GM12891 (cell line): Measurements from ENCODE around the gene SCARB2.

Source experiments
- POLR2A ChIP-seq: IDR thresholded peaks from 2 replicates; pipeline ENCODE4 v1.6.1; 2011; ENCODE audit warnings: low read depth, low read length, control low read depth
- TAF1 ChIP-seq: IDR thresholded peaks from 2 replicates; pipeline ENCODE4 v1.6.1; 2011; ENCODE audit warnings: low read depth, low read length, control low read depth

DNA sequence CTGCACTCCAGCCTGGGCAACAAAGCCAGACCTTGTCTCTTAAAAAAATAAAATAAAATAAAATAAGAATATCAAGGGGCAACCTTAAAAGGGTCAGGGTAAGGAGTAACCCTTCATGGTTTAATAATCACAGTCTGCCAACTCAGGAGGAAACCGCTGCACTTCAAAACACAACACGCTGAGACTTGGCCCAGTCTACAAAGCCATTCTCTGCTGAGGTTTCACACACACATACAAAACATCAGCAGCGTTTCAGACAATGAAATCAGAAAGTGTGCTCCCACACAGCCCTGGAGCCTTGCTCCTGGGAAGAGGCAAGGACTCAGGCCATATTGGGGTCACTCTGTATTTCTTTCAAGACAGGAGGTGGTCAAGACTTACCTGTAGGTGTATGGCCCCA lies 18.3 kb downstream of the SCARB2 start:
- TF ChIP-seq POLR2A (no peak), TAF1 (no peak)
